Measurements from ENCODE around the gene CEND1.

GRCh38 chr11:789943-790342, at the start of gene CEND1:
- TF ChIP-seq EP300 (conservative IDR thresholded peaks at IDR 0.05; ENCODE audit: poor library complexity, severe bottlenecking) (no peak), TAF1 (IDR thresholded peaks at IDR 0.05; ENCODE audit: low read depth) (peak; percentile 69), EZH2 (IDR thresholded peaks at IDR 0.05; ENCODE audit: borderline replicate concordance, insufficient read depth, low read length, poor library complexity, severe bottlenecking) (no peak), RAD21 (conservative IDR thresholded peaks at IDR 0.05) (no peak), POLR2AphosphoS5 (IDR thresholded peaks at IDR 0.05) (peak; percentile 76), MXI1 (conservative IDR thresholded peaks at IDR 0.05; ENCODE audit: poor library complexity, severe bottlenecking) (no peak), REST (IDR thresholded peaks at IDR 0.05; ENCODE audit: borderline replicate concordance) (no peak), SMC3 (conservative IDR thresholded peaks at IDR 0.05; ENCODE audit: poor library complexity) (no peak)
- TF ChIP-seq, protein P1, sequence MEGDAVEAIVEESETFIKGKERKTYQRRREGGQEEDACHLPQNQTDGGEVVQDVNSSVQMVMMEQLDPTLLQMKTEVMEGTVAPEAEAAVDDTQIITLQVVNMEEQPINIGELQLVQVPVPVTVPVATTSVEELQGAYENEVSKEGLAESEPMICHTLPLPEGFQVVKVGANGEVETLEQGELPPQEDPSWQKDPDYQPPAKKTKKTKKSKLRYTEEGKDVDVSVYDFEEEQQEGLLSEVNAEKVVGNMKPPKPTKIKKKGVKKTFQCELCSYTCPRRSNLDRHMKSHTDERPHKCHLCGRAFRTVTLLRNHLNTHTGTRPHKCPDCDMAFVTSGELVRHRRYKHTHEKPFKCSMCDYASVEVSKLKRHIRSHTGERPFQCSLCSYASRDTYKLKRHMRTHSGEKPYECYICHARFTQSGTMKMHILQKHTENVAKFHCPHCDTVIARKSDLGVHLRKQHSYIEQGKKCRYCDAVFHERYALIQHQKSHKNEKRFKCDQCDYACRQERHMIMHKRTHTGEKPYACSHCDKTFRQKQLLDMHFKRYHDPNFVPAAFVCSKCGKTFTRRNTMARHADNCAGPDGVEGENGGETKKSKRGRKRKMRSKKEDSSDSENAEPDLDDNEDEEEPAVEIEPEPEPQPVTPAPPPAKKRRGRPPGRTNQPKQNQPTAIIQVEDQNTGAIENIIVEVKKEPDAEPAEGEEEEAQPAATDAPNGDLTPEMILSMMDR (IDR thresholded peaks at IDR 0.05; ENCODE audit: poor library complexity, severe bottlenecking): no peak
